ENCODE results near the gene KRTAP12-4.
"Not testable (repeated sequence)": the region's sequence is repeated elsewhere in the genome, so short reads cannot be mapped to it uniquely, and the experiment has no call there.

KRTAP12-4 gene

GRCh38 chr21:44664691-44665090, 10.2 kb upstream of the KRTAP12-4 start:
- H3K4me3 ChIP-seq (replicated peaks; ENCODE audit: low read depth, low read length) = no peak overlapping the region
- TF ChIP-seq CTCF (IDR thresholded peaks at IDR 0.05; ENCODE audit: insufficient read depth, low read length, poor library complexity, severe bottlenecking) = no peak
- DNase-seq (ENCODE audit: extremely low read depth, insufficient read length) = no peak
- H3K36me3 ChIP-seq (ENCODE audit: control insufficient read depth, insufficient read depth, low read length) = no peaks in the 10 kb centered on the region
- H3K27me3 ChIP-seq (replicated peaks; ENCODE audit: control insufficient read depth, insufficient read depth, low read length) = peaks cover 2% of the 10 kb centered on the region; the same call in 1 of the 2 replicates

GRCh38 chr21:44661567-44661966, 7.1 kb upstream of the KRTAP12-4 start:
- H3K4me3 ChIP-seq (replicated peaks; ENCODE audit: low read depth, low read length); H3K27me3 ChIP-seq (replicated peaks; ENCODE audit: control insufficient read depth, insufficient read depth, low read length); H3K36me3 ChIP-seq (ENCODE audit: control insufficient read depth, insufficient read depth, low read length); DNase-seq (ENCODE audit: extremely low read depth, insufficient read length): not testable (repeated sequence)

DNA sequence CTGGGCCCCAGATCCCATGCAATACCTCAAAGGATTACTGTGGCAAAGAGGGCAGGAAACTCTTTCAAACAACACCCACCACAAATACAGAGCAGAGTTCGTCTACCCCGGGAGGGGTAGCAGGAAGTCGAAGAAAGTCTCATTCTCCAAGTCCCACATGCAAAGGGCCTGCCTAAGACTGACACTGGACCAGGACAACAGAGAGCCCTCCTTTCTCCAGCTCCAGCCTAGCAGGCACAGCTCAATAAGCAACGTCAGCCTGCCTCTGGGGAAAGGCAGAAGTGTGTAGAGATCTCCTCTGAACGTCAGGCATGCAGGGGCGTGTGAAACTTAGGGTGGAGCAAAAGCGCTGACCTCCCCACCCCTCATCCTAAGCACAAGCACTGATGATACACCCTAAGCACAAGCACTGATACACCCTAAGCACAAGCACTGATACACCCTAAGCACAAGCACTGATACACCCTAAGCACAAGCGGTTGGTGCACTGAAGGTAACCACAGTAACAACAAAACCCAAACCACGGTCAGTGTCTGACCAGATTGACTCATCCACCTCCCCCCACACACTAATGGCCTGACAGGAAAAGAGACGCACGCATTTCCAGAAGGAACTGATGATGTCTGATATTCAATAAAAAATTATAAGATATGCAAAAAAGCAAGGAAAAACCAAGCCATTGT, 4.6 kb upstream of the KRTAP12-4 start:
- Histone ChIP-seq H3K36me3 (ENCODE audit: control insufficient read depth, insufficient read depth, low read length) (no peaks in the 10 kb centered on the region), H3K27me3 (replicated peaks; ENCODE audit: control insufficient read depth, insufficient read depth, low read length) (no peaks in the 10 kb centered on the region), H3K4me3 (replicated peaks; ENCODE audit: low read depth, low read length) (no peak overlapping the region)
- no peak for DNase-seq (ENCODE audit: extremely low read depth, insufficient read length)
- no peak for TF ChIP-seq CTCF (IDR thresholded peaks at IDR 0.05; ENCODE audit: insufficient read depth, low read length, poor library complexity, severe bottlenecking)

DNA sequence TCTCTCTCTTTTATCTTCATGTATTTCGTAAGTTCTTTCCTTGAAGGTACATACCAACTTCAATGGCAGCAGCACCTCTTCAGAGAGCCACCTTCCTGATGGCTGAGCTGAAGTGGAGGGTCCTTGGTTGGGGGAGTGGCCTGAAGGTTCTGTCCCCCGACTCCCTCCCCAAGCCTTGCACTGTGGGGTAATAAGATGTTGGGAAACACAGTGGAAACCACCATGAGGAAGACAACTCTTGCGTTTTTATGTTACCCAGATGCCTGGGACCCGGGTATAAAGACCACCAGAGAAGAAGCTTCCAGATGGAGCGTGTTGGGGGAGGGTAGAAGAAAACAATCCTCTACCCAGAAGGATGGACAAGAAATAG, 4.1 kb upstream of the KRTAP12-4 start:
- H3K4me3 ChIP-seq (replicated peaks; ENCODE audit: low read depth, low read length) = no peak overlapping the region
- no peak for DNase-seq (ENCODE audit: extremely low read depth, insufficient read length)
- TF ChIP-seq CTCF (IDR thresholded peaks at IDR 0.05; ENCODE audit: insufficient read depth, low read length, poor library complexity, severe bottlenecking) = no peak
- H3K27me3 ChIP-seq (replicated peaks; ENCODE audit: control insufficient read depth, insufficient read depth, low read length) = no peaks in the 10 kb centered on the region
- no peaks in the 10 kb centered on the region for H3K36me3 ChIP-seq (ENCODE audit: control insufficient read depth, insufficient read depth, low read length)

- Histone ChIP-seq H3K4me3 (replicated peaks; ENCODE audit: low read depth, low read length) (no peak within 1 kb of the TSS), H3K36me3 (ENCODE audit: control insufficient read depth, insufficient read depth, low read length) (no peaks in the 10 kb centered on the region), H3K27me3 (replicated peaks; ENCODE audit: control insufficient read depth, insufficient read depth, low read length) (no peaks in the 10 kb centered on the region)
- DNase-seq (ENCODE audit: extremely low read depth, insufficient read length) = no peak
- TF ChIP-seq CTCF (IDR thresholded peaks at IDR 0.05; ENCODE audit: insufficient read depth, low read length, poor library complexity, severe bottlenecking) = no peak
Measured at GRCh38 chr21:44657635-44658540, 3.4 kb upstream of the KRTAP12-4 start, which contains the start of gene KRTAP12-3. KRTAP12-3 (plus strand) TSS chr21:44657932; CDS start chr21:44657980, 48 bp downstream.

DNA sequence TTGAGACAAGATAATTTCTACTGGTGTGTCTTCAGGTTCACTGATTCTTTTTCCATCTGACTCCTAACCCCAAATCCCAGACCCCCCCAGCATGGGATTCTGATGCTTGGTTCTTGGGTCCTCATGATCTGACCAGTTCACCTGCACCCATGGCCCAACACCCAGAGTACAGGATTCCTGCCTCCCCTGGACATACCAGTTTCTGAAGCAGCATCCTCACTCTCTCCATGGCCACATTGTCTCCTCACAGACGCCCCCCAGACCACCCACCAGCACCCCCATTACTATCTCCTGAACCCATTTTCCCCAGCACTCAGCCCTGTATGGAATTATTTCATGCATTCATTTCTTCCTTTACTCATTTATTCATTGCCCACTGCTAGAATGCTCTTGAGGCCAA, 2.4 kb upstream of the KRTAP12-4 start:
- H3K36me3 ChIP-seq (ENCODE audit: control insufficient read depth, insufficient read depth, low read length) = no peaks in the 10 kb centered on the region
- no peak overlapping the region for H3K4me3 ChIP-seq (replicated peaks; ENCODE audit: low read depth, low read length)
- TF ChIP-seq CTCF (IDR thresholded peaks at IDR 0.05; ENCODE audit: insufficient read depth, low read length, poor library complexity, severe bottlenecking) = no peak
- no peaks in the 10 kb centered on the region for H3K27me3 ChIP-seq (replicated peaks; ENCODE audit: control insufficient read depth, insufficient read depth, low read length)
- DNase-seq (ENCODE audit: extremely low read depth, insufficient read length) = no peak
